Activated T-helper 9 cell treated with anti-CD3 and anti-CD28 coated beads, Interleukin-2, amount 50 U/mL, for 16 hours (primary cell): Measurements from ENCODE around the gene GZF1.
"Not testable (repeated sequence)": the region's sequence is repeated elsewhere in the genome, so short reads cannot be mapped to it uniquely, and the experiment has no call there.

ENCODE experiments used
- DNase-seq: peaks from one replicate; pipeline ENCODE4 v3.0.0-alpha.2; 2020; ENCODE audit warnings: low read depth

The GZF1 gene

DNA sequence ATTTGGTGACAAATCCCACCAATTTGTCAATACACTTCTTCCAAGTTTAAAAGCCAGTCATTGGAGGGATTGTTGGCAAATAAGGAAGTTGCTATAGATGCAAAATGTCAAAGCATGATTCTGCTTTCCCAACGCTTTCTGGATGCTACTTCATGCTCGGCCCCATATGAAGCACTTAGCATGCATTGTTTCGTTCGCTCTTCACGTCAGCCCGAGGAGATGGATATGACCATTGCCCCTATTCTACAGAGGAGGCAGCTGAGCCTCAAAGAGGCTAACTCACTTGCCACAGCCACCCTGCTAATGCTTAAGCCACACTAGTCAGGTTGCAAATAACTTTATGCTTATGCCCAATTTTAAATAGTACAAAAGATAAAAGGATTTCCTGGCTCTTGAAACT, 14.2 kb upstream of the GZF1 start:
- no peak for DNase-seq

DNA sequence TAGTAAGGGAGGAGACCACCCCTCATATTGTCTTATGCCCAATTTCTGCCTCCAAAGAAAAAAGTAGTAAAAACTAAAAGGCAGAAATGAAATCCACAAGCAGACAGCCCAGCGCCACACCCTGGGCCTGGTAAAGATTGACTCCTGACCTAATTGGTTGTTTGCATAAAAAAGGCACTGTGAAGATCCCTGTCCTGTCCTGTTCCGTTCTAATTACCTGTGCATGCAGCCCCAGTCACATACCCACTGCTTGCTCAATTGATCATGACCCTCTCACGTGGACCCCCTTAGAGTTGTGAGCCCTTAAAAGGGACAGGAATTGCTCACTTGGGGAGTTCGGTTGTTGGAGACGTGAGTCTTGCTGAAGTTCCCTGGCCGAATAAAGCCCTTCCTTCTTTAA, 13.5 kb upstream of the GZF1 start:
- not testable (repeated sequence) for DNase-seq

DNA sequence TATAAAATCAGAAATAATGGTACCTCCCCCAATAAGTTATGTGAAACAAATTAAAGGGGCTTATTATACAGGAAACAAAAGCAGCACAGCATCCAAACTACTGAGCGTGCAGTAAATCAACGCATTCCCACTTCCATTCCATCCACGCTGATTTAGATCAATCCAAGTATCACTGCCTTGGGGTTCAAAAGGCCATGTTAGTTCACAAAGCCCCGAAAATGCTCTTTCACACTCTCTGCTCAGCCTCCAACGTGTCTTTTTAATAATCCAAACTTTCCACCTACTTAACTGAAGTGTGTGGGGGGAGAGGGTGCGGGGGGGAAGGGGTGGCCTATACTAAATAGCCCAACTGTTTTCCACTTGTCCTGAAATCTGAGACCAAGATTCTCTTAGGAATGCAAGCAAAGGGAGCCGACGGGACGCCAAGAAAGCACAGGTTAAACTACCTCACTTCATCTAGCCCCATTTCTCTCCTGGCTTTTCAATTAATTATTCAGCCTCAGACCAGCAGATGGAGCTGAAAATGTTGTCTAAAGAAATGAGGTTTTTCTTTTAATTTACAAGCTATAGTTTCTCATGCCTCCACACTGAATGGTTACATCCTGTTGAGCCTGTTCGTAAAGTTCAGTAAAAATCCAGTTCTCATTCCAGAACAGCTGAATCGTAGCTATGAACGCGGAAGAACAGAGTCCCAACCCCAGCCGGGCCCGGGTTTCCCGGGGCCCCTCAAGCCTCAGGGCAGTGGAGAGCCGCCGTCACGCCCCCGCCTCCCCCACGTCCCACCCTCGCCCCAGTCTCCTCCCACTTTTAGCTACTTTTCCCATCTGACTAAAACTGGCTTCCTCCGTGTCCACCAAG, 12.4 kb upstream of the GZF1 start:
- peak; percentile 68 for DNase-seq

DNA sequence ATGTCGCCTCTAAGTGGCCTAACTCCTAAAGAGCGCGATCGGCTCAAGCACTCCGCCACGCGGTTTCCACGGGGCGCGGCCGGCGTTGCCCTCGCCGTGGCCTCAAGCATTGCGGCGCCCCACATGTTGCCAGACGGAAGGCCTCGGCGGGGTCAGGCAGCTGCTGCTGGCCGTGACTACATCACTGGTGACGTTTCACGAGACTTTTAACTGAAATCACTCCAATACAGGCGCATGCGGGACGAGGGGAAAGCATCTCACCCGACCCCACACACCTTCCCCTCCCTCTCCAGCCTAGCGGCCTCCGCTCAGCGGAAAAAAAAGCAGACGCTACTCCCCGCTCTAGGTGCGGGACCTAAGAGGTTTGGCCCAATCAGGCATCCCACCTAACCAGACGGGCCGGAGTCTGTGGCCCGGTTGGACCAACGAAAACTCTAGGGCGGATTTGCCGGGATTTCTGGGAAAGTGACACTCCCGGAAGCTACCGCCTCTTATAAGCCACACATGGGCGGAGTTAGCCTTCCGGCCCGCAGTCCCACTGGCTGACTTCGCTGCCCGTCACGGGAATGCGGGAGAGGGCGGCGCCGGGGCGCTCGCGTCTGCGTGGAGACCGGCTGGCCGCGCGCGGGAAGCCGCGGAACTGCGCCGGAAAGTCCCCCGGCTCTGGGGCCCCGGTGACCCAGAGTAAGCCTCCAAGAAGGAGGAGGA, 11.6 kb upstream of the GZF1 start, which contains the start of gene NXT1:
Gene NXT1, plus strand, starts transcription at position 596 of the 708 bp plus-strand sequence. CDS start 3,251 bp downstream, outside the sequence.
- peak; percentile 94 for DNase-seq

DNA sequence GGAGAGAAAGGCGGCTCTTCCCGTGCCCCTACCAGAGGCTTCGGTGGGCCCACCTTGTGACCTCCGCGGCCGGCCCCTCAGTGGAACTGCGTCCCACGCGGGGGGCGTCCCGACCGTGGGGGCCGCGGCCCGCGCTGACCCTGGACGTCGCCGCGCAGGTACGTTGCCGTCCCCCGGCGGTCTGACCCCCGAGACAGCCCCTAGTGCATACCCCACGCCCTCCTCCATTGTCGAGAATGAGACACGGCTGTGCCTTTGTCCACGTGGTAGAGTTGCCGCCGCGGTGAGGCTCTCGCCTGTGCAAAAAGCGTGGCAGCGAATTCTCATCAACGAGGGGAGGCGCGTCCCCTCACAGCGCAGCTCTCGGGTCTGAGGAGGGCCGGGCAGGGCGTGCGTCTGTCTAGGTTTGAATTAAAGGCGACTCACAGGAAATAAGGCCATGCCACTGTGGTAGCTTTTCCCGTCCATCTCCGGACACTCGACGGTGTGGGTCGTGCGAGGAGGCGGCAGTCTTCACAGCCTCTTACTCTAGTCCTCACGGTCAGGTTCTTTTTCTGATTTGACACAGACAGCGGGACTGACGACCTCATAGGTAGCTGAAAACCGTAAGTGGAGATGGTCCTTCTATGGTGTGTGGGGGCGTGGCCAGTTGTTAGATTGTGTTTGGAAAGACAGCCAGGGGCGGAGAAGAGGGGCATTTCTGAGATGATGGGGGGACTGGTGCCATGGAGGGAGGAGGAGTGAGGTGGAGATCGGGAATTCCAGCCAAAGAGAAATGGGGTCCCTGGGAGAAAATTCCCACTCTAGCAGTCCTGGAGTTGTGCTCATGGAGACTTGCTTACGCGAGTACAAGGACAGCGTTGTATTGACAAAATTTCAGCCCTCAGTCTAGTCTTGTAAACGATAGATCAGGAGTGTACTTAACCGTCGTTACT, 10.8 kb upstream of the GZF1 start:
- peak; percentile 45 for DNase-seq

DNA sequence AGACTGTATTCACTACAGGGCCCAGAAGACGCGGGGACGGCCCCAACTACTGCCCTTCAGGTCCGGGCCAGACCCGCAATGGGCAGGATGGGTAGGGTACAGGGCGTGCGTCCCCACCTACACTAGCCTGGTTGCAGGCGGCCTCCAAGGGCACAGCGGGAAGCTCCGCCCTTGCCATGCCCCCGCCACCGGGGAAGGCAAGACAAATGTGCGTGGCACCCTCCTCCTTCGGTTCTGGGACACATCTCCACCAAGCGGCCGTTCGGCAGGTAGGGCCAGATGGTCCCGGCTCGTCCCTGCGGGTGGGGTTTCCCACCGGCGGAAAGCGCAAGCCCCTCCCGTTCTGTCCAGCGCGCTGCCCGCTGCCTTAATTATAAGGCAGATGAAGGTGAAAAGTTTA, 5.8 kb upstream of the GZF1 start:
- DNase-seq = no peak

DNA sequence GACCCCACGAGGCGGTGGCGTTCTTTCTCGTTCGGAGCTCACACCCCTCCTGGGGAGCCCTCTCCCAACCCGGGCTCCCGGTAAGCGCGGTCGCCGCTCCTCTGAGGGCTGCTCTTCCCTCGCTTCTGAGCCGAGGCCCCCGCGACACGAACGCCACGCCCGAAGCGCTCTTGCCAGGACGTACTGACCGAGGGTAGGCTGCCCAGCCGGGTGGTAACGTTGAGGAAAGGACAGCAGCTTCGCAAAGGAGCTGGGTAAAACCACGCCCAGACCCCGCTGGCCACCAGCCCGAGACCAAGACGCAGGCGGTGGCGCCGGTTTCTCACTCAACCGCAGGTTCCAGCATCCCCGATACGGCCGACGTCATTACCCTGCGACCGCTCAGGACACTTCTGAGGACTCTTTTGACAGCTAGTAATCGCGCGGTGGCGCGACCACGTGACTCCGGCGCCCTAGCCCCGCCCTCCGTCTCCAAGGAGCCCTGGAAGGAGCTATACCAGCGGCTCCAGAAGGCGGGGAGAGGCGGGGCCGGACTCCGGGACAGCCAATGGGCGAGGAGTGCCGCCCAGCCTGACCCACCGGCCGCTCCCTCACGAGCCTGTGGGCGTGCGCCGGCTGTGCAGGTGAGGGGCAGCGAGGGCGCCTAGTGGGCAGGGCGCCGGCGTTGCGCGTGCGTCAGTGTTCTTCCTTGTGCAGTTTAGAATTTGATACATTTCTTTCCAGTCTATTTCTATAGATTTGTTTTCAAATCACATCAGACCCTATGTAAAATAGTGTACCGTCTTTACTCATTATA, 4.0 kb upstream of the GZF1 start:
- peak; percentile 100 for DNase-seq

DNA sequence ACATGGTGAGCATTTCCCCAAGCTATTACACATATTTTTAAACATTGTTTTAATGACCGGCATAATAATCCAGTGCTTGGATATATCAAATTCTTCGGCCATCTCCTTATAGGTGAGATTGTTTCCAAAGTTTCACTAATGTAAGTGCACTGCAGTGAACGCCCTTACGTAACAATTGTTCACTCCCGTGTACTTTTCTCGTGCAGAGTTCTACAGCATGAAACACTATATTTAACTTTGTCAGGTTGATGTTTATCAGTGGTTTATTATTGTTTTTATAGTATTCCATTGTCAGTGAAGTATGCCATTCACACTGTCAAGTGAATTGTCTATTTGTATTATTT, 3.4 kb upstream of the GZF1 start:
- DNase-seq = no peak

DNA sequence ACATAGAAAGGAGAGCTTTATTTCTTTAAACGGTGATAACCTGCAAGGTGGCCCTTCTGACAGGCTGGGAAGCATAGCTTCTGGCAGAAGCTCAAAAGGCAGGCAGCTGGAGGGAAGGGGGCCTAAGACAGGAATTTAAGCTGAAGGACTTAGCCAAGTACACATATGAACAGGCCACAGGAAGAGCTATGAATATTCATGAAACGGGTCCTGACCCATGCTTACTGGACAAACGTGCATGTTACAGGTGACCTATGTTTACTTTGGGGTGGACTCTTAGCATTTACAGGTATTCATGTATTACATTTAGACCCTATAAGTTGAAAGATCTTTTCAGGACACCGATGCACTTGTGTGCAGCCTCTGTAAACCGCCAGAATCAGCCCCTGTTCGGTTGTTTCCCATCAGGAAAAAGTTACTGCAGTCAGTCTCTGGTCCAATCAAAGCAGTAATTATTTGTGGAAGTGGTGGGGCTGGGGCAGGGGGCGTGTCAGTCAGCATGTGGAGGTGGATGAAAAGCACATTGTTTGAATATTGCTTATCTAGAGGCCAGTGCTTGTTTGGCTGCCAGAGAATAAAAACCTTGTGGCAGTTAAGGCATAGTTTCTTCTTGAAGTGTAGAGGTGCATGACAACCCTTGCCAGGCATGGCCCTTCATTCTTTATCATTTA, 2.9 kb upstream of the GZF1 start:
- DNase-seq = no peak

DNA sequence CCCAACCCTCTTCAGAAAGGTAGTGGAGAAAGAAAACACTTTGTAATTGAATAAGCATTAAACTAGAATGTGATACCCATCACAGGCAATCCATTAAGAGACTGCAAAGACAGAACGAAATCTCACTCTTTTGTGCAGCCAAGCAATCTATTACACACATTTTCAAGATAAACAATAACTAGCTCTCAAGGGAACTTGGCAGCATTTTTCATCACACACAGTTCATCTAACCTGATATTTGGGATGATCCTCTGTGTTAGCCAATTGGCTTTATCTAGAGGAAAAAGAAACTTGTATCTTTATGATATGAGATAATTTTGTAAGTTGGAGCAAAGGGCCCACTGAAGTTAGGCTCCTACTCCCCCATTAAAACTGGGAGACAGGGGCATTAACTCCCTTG, 1.5 kb upstream of the GZF1 start:
- DNase-seq = no peak

DNA sequence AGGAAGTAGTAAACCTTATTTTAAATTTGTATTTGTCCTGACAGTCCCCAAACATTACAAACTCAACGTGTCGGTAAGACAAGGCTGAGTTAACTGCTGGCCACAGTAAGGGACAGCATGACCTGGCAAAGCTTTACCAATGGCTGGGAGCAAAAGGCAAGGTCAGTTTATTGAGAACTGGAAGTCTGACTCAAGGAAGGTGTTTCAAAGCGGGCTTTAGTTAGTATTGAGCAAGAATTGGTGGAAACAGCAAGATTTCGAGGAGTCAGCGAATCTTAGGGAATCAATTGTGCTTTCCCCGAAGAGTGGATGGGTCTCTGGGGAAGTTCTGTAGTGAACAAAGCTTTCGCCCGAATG, 885 bp upstream of the GZF1 start:
- DNase-seq = no peak

DNA sequence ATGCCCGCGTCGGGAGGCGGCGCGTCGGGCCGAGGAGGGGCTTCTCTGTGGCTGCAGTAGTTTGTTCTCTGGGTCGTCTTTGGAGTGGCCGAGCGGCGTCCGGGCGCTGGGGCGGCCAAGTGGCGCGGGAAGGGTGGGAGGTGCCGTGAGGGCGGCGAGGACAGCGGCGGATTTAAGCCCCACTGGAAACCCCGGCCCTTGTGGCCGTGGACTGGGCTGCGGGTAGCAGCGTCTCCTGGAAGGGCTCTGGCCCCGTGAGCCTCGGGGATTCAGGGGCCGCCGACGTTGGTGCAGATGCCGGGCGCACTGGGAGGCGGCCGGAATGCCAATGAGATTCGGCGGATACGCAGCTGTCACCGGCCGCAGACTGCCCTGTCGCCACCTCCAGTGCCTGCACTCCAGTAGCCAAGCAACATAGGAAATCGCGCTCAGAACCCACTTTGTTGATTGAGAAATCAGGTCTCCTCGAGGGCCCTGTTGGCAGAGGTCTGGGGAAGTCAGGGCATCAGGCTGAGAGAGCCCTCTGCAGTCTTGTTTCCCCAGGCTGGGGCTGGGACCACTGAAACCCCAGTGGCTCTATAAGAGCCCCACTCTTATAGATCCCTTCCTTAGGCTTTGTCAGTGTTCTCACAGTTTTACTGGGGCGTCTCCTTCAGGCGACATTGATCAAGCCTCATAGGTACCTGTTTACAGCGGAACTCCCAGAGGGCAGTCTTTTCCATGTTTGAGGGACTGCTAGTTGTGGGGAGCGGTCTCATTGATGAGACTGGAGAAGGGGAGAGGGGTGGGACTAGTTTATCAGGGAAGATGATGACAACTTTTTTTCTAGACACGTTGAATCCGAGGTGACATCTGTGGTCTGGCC, 642 bp downstream of the GZF1 start:
- no peak for DNase-seq

DNA sequence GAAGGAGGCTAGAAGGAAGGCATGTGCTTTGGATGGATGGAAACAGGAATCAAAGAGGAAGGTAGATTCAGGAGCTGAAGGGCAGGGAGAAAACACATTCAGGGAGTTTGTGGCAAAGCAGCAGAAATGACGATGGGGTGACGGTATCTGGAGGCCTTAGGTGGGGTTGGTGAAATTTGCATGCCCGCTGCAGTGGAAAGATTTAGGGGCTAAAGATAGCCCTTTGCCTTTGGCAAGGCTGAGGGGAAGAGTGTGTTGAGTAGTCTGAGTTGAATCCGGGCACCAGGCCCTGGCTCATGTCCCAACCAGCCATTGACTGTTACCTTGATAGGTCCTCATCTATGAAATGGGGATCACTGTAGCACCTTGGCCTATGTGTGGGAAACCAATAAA, 1.3 kb downstream of the GZF1 start:
- no peak for DNase-seq

DNA sequence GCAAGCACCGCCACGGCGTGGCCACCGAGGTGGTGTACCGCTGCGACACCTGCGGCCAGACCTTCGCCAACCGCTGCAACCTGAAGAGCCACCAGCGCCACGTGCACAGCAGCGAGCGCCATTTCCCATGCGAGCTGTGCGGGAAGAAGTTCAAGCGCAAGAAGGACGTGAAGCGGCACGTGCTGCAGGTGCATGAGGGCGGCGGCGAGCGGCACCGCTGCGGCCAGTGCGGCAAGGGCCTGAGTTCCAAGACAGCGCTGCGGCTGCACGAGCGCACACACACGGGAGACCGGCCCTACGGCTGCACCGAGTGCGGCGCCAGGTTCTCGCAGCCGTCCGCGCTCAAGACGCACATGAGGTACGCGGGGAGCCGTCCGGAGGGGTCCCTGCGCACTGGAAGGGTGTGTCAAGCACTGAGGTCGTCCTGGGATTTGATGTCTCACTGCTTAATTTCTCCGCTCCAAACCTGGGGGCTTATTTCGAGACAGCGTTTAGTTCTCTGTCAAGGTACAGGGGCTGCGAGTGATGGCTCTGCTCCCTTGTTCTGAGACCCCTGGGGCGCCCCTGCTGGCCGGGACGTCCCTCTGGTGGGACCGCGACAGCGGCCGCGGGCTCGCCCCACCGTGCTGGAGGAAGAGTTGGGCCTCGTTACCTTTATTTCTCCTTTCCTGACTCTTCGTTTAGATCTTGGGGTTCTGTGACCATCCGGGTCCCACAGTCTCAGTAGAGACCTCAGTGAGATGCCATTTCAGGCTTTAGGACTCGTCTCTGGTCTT, 3.6 kb downstream of the GZF1 start:
- DNase-seq = no peak

DNA sequence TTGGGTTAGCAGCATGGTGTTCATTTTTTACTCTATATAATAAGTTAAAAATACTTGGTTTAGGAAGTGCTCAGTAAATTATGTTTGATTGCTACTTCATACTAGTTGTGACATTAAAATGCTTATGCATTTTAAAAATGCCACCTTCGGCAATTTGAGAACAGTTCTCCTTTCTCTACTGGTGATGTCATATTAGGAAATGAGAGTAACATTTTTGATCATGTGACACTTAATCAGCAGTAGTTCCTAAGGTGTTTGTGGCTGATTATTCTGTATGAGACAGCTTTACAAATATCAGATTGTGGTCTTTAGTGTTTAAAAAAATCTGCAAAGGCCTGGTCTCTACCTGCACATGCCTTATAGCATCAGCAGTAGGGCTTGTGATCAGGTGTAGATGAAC, 4.4 kb downstream of the GZF1 start:
- no peak for DNase-seq

DNA sequence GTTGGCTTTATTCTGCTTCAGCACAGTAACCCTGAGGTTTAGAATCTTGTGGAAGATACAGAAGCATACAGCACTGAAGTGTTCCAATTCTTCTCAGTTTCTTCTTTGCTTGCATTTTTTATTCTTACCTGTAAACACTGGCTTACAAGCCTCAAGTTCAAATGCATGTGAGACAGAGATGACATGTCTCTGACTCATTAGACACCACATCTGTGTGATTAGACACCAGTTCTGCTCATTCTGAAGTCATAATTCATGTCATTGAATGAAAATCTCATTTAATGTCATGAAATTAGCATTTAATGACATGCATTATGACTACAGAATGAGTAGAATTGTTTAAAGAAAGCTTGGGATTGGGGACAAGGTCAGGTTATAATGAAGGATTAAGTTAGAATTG, 5.8 kb downstream of the GZF1 start:
- no peak for DNase-seq

DNA sequence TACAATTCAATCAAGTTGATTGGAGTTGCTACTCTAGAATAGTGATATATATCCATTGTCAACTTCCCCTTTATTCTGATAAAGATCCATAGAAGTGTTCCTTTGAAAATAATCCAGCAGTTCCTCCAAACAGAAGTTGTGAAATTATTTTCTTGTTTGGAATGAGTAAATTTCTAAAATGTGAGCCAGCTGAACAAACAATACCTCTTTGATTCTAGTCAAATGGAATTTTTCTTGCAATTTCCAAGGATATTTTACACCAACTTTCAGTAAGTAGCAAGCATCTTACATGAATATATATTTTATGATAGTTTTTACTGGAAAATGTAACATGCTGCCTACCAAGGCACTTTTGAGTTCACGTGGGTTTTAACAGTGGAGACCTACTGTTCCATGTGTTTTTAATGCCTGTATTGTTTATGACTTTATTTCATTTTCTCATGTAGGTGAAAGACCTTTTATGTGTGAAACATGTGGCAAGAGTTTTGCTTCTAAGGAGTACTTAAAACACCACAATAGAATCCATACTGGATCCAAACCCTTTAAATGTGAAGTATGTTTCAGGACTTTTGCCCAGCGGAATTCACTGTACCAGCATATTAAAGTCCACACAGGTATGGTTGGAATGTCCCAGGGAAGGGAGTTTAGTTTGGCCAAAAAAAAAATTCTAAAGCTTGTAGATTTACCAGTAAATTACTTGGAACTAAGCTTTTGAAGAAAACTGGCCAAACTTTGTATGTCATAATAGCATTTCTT, 6.5 kb downstream of the GZF1 start:
- no peak for DNase-seq

DNA sequence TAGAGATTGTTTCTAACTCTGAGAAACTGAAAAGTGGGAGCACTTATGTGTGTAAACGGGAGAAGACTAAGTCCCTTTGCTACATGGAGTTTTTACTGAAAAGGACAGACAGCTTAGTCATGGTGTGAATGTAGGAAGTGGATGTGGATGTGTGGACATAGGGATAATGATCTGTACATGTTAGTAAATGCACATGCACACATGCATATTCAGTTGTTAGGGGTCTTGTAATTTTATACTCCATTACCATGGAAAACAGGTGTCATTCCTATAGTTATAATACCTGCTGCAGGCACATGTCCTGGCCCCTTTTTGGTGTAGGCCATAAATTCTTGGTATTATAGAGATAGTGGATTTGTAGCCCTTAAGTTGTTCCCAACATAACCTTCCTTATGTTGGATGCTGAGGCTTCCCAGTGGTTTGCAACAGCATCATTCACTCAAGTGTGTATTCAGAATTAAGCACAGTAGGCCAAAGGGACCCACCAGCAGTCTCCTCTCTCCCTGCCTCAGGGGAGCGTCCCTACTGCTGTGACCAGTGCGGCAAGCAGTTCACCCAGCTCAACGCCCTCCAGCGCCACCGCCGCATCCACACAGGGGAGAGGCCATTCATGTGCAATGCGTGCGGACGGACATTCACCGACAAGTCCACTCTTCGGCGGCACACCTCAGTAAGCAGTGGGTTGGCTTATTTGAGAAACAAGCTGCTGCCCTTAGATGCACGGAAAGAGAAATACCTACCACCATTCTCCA, 7.3 kb downstream of the GZF1 start:
- no peak for DNase-seq
